Left renal cortex interstitium (tissue), 4 donors: Measurements from ENCODE around the gene C22orf23. TPM values are rescaled to one million over a fixed set of nuclear protein-coding genes. Genes with fewer than 3 reads are reported as not detected.

Experiments
- DNase-seq, 4 donors: peaks; one replicate each; pipeline ENCODE4 v3.0.0-alpha.2; 2013; ENCODE audit warnings: low read depth in 4 of 4, low spot score in 2 of 4, missing footprints in 1 of 4
- polyA plus RNA-seq, 4 donors: library from polyadenylated mRNA; unstranded; fragments of 120-200 nt; gene quantifications; one replicate each; pipeline ENCODE4 v1.2.1, GENCODE V29; 2013; ENCODE audit not compliant: insufficient read length in 4 of 4

The C22orf23 gene
- polyA plus RNA-seq, 4 donors: 4.2 to 5.8 (median 5.1) TPM

DNA sequence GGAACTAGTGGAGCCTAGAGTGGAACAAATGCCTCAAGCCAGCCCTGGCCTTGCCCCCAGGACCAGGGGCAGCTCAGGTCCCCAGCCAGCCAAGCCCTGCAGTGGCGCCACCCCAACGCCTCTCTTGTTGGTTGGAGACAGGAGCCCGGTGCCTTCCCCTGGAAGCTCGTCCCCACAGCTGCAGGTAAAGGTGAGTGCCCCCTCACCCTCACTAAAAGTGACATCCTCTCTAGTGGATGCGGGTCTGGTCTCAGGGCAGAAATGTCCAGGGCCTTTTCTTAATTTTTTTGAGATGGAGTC is 25.8 kb downstream of the C22orf23 start:
- DNase-seq: no peak

DNA sequence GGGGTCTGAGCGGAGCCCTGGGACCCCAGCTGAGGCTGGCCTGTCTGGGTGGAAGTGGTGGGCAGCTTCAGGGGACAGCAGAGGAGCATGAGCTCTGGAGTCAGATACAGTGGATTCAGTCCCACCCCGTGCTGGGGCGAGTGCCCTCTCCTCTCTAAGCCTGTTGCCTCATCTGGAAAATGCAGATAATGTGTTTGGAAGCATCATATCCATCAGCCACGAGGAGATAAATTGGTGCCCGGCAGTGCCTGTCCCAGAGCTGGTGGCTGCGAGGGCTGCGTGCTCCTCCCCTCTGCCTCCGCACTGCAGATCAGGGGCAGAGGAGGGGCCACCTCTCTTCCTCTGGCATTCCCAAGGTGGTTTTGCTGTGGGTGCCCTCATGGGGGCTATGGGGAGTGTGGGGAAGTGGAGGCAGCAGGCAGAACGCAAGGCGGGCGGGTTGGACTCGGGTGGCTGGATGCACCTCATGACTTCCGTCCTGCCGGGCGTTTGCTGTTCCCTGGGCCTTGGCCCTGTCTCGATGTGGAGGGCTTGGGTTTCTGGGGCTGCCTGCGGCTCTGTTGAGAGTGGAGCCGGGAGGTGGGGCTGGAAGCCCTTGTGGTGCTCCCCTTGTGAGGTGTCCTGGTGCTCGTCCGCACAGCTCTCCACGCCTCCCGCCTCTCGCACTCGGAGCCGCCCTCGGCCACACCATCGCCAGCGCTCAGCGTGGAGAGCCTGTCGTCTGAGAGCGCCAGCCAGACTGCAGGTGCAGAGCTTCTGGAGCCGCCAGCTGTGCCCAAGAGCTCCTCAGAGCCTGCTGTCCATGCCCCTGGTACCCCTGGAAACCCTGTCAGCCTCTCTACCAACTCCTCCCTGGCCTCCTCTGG is 26.4 kb downstream of the C22orf23 start:
- no peak for DNase-seq

DNA sequence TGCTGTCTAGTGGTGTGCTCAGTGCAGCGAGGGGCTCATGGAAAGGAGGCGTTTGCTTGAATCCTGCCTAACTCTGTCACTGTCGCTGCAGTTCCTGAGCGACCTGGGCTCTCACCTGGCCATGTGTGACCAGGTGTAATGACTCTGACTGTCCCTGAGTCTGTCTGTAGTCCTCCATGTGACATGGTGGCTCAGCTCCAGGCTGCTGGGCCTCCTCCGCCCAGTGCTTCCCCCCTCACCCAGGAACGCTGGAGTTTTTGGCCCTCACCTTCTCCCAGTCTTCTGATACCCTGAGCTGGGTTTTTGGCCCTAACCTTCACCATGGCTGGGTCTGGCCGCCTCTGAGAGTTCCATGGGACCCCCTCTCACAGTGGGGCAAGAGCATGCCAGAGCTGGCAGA is 27.0 kb downstream of the C22orf23 start:
- DNase-seq: no peak

DNA sequence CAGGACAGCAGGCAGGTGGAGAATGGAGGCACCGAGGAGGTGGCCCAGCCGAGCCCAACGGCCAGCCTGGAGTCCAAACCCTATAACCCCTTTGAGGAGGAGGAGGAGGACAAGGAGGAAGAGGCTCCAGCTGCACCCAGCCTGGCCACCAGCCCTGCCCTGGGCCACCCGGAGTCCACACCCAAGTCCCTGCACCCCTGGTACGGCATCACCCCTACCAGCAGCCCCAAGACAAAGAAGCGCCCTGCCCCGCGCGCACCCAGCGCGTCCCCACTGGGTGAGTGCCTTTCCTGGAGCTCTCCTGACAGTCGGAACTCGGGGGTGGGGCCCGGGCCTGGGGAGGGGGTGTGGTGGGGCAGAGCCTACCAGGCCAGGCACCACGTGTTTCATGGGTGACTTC is 27.6 kb downstream of the C22orf23 start:
- DNase-seq: no peak

DNA sequence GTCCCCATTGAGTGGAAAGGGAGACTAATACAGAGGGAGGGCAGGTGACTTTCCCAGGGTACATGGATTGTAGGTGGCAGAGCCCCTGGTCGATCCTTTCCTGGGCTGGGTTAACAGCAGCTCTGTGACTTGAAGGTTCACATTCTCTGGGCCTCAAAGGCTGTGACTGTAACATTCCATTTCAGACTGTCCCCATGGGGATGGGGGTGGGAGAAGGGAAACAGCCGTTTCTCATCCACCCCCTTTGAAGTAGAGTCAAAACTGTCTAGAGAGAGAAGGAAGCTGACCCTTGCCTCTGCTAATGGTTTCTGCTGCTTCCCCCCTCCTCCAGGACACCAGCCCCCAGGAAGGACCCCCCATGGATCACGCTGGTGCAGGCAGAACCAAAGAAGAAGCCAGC is 28.1 kb downstream of the C22orf23 start:
- DNase-seq: no peak

DNA sequence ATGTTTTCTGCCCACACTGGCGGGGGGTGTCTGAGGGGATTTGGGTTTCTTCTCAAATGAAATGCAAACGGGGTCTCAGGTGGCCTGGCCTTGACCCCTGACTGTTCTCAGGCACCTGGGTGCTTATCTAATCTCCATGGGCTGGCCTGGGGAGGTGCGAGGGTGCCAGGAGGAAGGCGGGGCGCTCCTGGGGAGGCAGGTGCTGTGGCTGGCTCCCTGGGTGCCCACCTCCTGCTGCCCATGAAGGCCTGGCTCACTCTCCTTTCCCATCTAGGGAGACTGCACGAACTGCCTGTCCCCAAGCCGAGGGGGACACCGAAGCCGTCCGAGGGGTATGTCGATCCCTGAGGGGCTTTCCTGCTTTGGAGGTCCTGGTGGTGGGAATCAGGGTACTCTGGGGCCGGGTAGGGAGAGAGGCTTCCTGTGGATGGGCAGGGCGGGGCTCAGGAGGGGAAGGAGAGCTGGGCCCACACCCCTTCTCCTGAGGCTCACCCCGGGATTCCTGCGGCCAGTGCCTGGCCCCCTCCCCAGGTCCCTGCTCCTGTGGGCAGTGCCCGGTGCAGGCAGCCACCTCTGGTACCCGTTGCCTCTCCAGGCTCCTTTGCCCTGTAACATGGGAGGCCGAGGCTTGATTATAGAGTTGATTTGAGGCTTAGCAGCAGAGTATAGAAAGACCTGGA is 28.9 kb downstream of the C22orf23 start:
- DNase-seq: no peak

DNA sequence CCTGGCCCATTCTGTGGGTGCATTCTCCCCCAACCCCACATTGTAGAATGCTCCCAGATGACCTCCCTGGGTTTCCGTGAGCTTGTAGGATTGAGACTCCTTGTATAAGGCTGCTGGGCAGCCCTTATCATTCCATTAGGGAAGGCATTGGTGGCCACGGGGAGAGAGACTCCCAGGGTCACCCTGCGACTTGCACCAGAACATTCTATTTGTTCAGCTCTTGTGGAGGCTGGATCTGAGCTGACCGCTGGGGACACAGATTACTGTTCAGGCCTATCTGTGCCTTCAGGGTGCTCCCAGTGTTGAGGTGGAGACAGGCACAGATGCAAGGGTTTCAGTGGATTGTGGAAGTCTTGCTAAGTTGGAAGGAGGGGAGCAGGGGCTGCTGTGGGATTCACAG is 29.5 kb downstream of the C22orf23 start:
- DNase-seq: no peak

DNA sequence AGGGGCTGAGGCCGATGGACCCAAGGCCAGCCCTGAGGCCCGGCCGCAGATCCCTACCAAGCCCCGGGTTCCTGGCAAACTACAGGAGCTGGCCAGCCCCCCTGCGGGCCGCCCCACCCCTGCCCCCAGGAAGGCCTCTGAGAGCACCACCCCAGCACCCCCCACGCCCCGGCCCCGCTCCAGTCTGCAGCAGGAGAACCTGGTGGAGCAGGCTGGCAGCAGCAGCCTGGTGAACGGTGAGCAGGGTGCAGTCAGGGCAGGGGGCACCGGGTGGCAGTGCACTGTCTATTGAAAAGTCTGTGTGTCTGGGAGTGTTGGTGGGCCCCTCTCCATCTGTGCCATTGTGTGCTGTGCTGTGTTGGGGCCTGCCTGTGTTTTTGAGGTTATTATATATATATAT is 31.2 kb downstream of the C22orf23 start:
- DNase-seq: no peak

DNA sequence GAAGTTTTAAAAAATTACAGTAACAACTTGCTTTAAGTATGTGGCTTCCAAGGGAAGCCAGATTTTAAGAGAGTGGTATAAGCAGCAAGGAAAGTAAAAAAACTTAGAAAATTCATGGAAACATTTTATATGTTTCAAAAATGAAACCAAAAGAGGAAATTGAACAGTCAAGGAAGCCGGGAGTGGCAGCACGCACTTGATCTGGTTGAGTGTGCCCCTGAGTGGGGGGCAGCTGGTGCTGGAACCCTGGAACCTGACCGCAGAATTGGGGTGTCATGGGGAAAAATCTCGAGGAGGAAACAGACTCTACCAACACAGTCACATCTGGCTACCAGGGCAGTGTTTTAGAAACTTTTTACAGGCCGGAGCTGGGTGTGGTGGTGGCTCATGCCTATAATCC is 33.3 kb downstream of the C22orf23 start:
- no peak for DNase-seq

DNA sequence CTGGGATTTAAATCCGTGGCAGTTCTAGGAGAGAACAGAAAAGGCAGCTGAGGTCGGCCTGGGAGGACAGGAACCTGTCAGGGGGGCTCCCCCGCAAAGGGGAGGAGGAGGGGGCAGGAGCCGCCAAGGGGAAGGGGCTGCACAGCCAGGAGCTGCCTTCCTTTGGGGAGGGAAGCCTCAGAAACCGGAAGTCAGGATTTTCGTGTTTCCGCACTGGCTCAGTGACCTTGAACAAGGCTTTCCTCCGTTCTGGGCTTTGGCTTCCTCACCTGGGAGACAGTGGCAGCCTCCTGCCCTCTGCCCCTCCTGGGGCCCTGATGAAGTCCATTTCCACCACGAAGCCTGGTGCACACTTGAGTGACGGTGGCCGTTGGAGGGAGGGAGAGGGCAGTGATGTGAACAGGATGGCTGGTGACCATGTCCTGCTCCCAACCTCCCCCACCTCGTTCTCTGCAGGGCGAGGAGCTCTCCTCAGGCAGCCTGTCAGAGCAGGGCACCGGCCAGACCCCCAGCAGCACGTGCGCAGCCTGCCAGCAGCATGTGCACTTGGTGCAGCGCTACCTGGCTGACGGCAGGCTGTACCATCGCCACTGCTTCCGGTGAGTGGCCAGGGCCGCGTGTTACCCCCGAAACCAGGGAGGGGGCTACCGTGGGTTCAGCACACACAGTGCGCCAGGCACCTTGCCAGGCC is 34.7 kb downstream of the C22orf23 start:
- no peak for DNase-seq

DNA sequence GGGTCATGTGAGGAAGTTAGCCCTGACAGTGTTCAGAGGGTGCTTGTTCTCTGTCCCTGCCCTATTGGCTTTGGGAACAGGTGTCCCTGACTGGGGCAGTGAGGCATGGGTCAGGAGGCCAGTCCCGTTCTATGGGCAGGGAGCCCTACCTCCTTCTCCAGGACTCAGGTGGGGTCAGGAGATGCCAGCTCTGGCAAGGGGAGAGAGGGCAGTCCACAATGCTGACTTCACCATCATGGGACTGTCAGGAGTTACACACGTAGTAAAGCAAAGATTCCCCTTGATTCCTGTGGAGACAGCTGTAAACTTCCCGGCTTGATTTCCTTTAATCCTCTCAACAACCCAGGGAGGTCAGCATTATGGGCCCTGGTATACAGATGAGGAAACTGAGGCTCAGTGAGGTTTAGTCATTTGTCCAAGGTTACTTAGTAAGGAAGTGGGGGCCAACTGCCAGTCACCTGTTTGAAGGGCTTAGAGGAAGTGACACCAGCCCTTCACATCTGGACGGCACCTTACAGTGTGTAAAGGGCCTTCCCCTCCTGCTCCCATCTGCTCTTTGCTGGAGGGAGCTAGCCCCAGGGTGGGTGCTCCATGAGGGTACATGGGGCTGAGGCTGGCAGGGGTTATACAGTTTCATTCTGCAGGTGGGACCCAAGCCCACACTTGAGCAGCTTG is 35.4 kb downstream of the C22orf23 start:
- DNase-seq: no peak

DNA sequence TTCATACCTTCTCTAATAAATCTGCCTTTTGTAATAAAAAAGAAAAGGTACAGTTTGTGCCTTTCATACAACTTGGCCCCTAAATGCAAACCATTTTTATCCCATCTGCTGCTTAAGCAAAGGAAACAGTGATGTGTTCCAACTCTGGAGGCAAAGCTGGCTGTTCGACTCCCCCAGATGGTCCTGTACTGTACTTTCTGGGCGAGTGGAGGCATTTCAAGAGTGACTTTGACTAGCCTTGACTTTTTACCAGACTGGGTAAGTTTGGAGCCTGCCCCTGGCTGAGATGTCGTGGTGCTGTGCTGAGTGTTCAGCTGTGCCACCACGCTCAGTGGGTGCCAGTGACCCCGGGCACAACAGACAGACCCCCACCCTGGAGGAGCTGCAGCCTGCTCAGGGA is 37.1 kb downstream of the C22orf23 start:
- DNase-seq: no peak

DNA sequence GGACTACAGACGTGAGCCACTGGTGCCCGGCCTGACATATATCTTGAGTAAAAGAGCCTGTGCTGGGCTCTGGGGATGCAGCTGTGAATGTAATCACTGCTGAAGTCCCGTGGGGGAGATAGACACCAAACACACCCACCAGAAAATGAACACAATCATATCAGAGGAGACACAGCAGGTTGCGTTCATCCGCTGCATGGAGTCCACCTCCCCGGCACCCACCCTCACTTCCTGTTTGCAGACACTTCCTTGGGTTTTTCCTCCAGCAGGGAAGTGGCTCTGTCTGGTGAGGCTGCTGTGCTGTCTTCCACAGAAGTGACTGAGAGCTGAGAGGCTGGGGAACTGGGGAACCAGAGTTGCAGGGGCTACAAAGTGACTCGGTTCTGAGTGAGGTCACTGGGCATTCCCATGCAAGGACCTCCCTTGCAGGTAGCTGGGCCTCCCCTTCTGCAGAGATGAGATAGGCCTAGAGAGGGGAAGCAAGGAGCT is 40.1 kb downstream of the C22orf23 start:
- DNase-seq: no peak

DNA sequence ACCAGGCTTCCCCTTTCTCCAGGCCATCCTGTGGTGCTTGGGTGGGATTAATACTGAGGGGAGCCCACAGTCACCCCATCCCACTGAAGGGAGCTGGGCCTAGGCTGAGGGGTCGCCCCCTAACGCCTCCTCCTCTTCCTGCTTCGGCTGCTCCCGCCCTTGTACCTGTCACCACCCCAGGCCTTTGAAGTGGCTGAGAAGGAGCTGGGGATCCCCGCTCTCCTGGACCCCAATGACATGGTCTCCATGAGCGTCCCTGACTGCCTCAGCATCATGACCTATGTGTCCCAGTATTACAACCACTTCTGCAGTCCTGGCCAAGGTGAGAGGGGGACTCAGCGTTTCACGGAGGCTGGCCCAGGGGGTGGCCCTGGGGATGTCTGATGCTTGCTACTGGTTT is 41.2 kb downstream of the C22orf23 start:
- DNase-seq: no peak

DNA sequence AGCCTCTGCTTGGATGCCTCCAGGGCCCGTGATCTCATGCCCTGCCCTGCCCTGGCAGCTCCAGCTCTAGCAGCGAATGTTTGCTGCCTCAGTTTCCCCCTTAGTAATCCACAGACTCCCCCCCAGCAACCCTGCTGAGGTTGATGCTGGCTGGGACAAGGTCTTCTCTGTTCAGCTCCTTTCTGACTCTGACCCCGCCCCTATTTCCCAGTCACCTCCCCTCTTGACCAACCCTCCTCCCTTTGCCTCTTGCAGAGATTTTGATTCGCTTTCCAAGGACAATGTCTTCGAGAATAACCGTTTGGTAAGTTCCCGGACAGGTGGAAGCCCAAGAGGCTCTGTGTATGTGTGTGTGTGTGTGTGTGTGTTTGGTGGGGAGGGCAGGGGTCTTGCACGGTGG is 41.7 kb downstream of the C22orf23 start:
- no peak for DNase-seq

DNA sequence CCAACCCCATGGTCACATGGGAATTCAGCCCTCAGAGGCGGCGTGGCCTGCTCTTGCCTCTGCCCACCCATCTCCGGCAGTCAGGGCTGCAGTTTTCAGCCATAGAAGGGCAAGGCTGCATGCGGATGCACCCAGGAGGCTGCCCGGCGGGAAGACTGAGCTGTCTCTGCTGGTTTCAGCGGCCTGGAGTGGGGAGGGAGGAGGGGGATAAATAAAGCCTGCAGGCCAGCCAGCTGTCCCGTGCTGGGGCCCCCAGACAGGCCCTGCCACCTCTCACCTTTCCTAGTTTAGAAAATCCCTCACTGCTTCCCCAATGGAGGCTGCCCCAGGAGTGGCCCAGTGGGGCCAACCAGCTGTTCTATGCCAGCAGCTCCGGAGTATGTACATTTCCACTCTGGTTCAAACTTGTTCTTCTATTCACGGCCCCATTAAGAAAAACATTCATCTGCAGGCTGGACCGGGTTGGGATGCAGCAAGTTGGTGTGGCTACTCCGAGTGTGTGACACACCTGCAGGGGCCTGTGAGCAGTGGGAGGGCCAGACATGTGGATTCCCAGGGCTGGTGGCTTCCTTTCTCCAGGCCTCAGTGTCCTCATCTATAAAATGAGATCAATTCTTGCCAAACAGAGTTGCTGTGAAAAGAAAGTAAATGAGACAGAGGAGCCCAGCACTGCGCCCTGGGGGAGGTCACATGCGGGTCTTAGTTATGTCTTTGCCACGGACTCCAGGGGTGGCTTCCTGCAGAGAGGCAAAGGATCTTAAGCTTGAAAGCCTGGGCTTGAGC is 42.3 kb downstream of the C22orf23 start:
- DNase-seq: no peak

DNA sequence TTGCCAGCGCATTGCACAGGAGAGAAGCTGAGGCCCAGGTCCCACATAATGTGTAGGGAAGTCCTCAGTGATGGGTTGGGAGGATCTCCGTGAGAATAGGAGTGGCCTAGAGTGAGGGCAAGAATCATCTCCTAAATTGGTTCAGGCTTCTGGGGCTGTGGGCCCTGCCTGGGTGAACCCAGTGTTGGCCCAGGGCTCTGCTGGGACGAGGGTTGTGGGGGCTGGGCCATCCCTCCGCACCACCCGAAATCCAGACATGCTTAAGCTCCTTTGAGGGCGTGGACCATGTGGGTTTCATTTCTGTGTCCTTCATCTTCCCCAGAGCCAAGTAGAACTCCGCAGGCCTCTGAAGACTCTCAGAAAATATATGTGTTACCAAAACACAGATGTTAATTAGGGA is 43.6 kb downstream of the C22orf23 start:
- no peak for DNase-seq

DNA sequence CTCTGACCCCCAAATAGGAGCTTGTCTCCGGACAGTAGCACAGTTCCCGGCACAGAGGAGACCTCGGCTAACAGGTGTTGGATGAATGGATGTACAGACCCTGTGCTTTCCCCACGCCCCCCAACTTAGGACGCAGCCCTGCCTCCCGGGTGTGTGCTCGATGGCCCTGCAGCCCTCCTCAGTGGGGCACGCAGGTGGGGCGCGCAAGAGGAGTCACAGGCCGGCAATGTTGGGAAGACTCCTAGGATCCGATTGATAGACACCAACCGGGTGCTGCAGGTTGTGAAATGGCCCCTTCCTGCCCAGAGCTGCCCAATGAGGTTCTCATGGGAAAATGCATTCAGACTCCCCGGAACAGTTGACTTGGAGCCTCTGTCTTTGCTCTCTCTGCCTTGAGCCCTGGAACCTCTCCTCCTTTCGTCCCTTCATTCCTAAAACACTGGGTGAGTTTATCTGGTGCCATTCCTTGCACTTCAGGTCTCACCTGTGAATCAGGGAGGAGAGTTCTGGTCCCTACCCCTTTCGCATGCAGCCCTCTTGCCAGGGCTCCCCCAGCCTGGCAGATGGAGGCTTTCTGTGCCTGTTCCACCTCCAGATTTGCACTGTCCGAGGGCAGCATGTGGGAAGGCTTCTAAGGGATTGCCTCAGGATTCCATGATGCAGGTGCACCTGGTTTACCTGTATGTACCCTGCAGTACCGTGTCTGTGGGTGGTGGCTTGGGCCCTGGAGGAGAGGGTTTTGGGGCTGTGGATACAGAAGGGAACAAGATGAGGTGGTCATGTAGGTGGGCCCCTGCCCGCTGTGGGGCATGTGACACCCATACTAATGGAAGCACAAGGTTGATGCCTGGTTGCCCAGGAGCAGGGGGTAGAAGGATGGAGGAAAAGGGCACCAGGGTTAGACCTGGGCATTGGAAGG is 46.1 kb downstream of the C22orf23 start:
- no peak for DNase-seq

DNA sequence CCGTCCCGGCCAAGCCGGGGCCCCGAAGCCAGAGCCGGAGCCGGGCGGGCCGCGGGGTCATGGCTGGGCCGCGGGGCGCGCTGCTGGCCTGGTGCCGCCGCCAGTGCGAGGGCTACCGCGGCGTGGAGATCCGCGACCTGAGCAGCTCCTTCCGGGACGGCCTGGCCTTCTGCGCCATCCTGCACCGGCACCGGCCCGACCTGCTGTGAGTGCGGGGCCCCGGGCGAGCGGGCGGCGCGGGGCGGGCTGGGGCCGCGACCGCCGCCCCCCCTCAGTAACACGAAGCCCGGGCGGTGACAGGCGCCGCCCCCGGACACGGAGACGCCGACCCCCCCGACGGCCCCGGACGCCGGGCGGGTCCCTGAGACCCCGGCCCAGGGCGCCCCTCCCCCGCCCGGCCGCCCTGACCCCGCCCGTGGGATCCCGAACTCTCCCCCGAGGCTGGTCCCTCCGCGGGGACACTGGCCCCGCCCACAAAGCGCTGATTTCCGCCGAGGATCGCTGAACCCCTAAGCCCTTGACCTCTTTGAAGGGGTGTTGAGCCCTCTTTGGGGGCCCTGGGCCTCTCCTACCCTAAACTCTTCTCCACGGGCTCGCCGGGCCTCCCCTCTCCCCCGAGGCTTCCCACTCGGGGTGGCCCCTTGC is 46.9 kb downstream of the C22orf23 start:
- DNase-seq: no peak
